OCI-LY1 (cell line): ENCODE results near the gene MAST4.

Experiments used
- EZH2 ChIP-seq: fragments of 200-600 bp; sonication (generic), shearing (Covaris generic); IDR thresholded peaks from 2 replicates; pipeline ENCODE4 v1.8.0; 2017; ENCODE audit warnings: borderline replicate concordance, mixed run types, mild to moderate bottlenecking, antibody characterized with exemption, low read length, moderate library complexity, mixed read lengths
- TF ChIP-seq, protein P1 (sequence below): fragments of 200-600 bp; sonication (generic), shearing (Covaris generic); IDR thresholded peaks from 2 replicates; pipeline ENCODE4 v1.5.1; 2017; ENCODE audit warnings: mild to moderate bottlenecking, antibody characterized with exemption, low read length, moderate library complexity, mixed read lengths

GRCh38 chr5:66587771-66588170 lies 8.4 kb upstream of the MAST4 start:
- TF ChIP-seq, protein P1, sequence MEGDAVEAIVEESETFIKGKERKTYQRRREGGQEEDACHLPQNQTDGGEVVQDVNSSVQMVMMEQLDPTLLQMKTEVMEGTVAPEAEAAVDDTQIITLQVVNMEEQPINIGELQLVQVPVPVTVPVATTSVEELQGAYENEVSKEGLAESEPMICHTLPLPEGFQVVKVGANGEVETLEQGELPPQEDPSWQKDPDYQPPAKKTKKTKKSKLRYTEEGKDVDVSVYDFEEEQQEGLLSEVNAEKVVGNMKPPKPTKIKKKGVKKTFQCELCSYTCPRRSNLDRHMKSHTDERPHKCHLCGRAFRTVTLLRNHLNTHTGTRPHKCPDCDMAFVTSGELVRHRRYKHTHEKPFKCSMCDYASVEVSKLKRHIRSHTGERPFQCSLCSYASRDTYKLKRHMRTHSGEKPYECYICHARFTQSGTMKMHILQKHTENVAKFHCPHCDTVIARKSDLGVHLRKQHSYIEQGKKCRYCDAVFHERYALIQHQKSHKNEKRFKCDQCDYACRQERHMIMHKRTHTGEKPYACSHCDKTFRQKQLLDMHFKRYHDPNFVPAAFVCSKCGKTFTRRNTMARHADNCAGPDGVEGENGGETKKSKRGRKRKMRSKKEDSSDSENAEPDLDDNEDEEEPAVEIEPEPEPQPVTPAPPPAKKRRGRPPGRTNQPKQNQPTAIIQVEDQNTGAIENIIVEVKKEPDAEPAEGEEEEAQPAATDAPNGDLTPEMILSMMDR, result no peak
- no peak for TF ChIP-seq EZH2
